Activated T-helper 1 cell treated with anti-CD3 and anti-CD28 coated beads, Interleukin-12 subunit alpha, Interleukin-12 subunit beta, Interleukin-2, Interleukin-4 antibody, amounts not matched to agents 30 ng/mL and 10 ng/mL and 1 ng/mL, durations not matched to agents 14 hours and 24 hours and 36 hours (primary cell): Measurements from ENCODE around the gene PNPLA2. TPM values are rescaled to one million over a fixed set of nuclear protein-coding genes. Genes with fewer than 3 reads are reported as not detected.

Source experiments
- DNase-seq: peaks from one replicate; pipeline ENCODE4 v3.0.0; 2021; ENCODE audit warnings: low spot score
- H3K27ac Mint-ChIP-seq: one replicate; pipeline ENCODE4 v1.8.0; 2021; ENCODE audit warnings: mild to moderate bottlenecking, mixed read lengths
- H3K27me3 Mint-ChIP-seq: one replicate; pipeline ENCODE4 v1.8.0; 2022; ENCODE audit warnings: mild to moderate bottlenecking, moderate library complexity, mixed read lengths; ENCODE audit not compliant: insufficient read depth
- H3K36me3 Mint-ChIP-seq: one replicate; pipeline ENCODE4 v1.8.0; 2021; ENCODE audit warnings: low read depth, mixed read lengths
- H3K4me1 Mint-ChIP-seq: one replicate; pipeline ENCODE4 v1.8.0; 2021; ENCODE audit warnings: low read depth, mixed read lengths
- H3K4me3 Mint-ChIP-seq: one replicate; pipeline ENCODE4 v1.8.0; 2021; ENCODE audit warnings: mild to moderate bottlenecking, moderate library complexity, mixed read lengths
- H3K9me3 Mint-ChIP-seq: one replicate; pipeline ENCODE4 v1.8.0; 2021; ENCODE audit warnings: mixed read lengths
- intact Hi-C: fragments of 100-400 bp; cut with micrococcal nuclease; formaldehyde crosslinking; loops from one replicate; pipeline ENCODE4 v1.15.1; 2024
- total RNA-seq: library from RNA; stranded (reverse); gene quantifications from 2 replicates; pipeline ENCODE4 v1.2.3, GENCODE V29; 2022

Gene PNPLA2
- total RNA-seq, 1 donor from 2014 or later, result 63.3 TPM

DNA sequence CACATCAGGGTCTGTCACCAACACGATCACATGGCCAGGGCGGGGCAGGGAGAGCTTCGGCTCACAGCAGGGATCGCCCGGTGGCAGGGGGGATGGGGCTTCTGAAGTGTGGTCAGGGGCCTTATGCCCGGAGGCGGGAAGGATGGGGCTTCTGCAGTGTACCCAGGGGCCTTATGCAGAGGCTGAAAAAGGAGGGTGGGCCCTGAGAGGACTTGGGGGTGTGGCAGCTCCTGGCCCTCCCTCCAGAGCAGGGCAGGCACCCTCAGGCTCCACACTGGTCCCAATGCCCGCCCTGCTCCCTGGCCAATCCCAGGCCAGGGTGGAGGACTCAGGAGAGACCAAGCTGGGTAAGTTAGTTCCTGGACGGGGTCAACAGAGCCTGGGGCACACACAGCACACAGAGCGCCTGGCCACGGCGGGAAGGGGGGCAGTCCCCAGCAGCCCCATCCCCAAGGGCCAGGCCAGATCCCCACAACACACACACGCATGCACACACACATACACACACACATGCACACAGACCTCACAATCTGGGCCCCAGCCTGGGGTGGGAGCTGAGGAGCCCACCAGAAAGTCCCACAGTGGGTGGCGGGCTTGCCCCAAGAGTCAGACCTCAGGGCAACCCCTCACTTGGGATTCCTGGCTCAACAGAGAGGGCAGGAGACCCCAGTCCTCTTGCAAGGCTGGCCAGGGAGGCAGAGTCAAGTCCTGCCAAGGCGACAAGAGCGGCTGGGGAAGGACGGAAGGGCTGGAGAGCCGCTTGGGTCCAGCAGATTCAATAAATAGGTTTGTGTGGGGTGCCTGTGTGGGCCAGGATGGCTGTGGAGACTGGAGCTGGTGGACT, 27.8 kb upstream of the PNPLA2 start:
- no peak overlapping the region for H3K4me3 Mint-ChIP-seq
- no peaks in the 10 kb centered on the region for H3K9me3 Mint-ChIP-seq
- no peaks in the 10 kb centered on the region for H3K4me1 Mint-ChIP-seq
- peaks cover 4% of the 10 kb centered on the region for H3K36me3 Mint-ChIP-seq
- no peaks in the 10 kb centered on the region for H3K27me3 Mint-ChIP-seq
- no peak overlapping the region for H3K27ac Mint-ChIP-seq
- no peak for DNase-seq
- intact Hi-C loops, result no loop called here

DNA sequence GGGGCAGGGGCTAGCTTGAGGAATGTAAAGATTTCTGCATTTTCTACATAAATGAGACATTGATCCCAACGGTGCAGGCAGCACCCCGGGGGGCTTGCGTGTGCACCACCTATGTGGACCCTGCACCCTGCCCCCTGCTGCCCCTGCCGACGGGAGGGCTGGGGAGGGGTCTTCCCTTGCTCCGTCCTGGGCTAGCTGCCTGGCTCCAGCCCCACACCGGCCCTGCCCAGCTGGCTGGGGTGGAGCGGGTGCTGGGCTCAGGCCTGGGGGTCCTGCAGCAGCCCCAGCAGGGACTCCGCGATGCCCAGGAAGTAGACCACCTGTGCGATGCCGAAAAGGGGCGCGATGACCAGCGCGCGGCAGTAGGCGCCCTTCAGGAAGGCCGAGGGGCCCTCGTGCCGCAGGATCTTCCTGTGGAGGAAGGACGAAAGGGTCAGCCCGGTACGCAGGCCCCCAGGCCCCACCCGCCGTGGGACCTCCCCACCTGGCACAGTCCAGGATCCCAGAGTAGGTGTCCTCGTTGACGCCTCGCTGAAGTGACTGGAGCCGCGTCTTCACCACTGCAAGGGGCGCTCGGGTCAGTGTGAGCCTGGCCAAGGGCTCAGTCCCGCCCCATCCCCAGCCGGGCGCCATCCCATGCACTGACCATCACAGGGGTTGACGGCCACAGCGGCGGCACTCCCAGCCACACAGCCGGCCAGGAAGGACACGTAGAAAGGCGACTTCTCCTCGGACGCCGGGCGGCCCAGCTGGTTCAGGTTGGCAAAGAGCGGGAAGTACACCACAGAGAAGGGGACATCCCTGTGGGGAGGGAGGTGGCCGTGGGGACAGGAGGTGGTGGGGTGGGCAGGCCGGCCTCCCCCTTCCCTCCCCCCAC, 26.8 kb upstream of the PNPLA2 start:
- DNase-seq, result no peak
- no peak overlapping the region for H3K4me3 Mint-ChIP-seq
- H3K27me3 Mint-ChIP-seq, result no peaks in the 10 kb centered on the region
- peaks cover 4% of the 10 kb centered on the region for H3K4me1 Mint-ChIP-seq
- H3K9me3 Mint-ChIP-seq, result no peaks in the 10 kb centered on the region
- intact Hi-C loops, result no loop called here
- H3K36me3 Mint-ChIP-seq, result peaks cover 6% of the 10 kb centered on the region
- H3K27ac Mint-ChIP-seq, result no peak overlapping the region

DNA sequence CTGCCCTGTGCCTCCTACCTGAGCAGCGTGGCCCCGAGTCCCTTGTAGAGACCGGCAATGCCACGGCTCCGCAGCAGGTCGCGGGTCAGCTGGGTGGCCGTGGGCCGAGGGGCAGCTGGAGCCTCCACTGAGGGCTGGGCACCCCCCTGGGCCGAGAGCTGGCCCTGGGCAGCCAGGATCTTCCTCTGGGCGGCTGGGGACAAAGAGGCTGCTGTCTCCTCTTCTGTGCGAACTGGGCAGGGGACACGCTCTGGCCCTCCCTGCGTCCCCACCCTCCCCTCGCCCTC, 26.2 kb upstream of the PNPLA2 start:
- H3K27ac Mint-ChIP-seq, result no peak overlapping the region
- no peaks in the 10 kb centered on the region for H3K9me3 Mint-ChIP-seq
- no peak overlapping the region for H3K4me3 Mint-ChIP-seq
- intact Hi-C loops, result no loop called here
- H3K36me3 Mint-ChIP-seq, result peaks cover 6% of the 10 kb centered on the region
- H3K4me1 Mint-ChIP-seq, result peaks cover 4% of the 10 kb centered on the region
- no peaks in the 10 kb centered on the region for H3K27me3 Mint-ChIP-seq
- DNase-seq, result no peak

DNA sequence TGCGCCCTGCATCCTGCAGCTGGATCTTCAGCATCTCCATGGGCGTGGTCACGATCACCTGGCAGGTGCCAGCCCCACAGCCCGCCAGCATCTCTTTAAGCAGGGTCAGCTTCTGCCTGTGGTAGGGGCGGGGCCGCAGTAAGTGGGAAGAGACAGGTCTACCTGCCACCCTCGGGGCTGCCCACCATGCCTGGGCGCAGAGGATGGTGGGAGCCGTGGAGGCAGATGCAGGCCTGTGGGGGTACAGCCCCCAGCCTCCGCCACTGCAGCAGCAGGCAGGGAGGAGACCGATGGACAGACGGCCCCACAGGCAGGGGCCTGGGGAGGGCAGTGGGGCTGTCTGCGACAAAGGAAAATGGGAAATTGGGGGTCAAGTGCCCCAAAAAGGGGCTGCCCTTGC, 25.8 kb upstream of the PNPLA2 start:
- Mint-ChIP-seq H3K27ac (no peak overlapping the region), H3K4me1 (peaks cover 4% of the 10 kb centered on the region)

DNA sequence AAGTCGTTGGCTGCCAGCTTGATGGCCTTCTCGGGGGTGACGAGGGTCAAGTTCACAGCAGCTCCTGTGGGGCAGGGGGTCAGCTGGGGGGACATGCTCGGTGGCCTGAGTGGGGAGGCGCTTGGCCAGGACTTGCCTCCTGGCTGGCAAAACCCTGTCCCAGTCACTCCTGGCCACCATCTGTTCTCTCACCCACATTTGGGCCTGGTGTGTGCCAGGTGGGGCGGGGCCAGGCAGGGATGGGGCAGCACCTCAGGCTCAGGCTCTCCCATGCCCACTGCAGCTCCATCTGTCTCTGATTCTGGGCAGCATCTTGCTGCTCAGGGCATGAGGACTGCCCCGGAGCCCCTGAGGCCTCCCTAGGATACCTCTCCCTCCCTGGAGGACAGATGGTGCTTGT, 25.2 kb upstream of the PNPLA2 start:
- Mint-ChIP-seq H3K36me3 (peaks cover 6% of the 10 kb centered on the region), H3K4me3 (peak overlapping the region; percentile 59), H3K27me3 (no peaks in the 10 kb centered on the region), H3K4me1 (peaks cover 4% of the 10 kb centered on the region), H3K27ac (no peak overlapping the region), H3K9me3 (no peaks in the 10 kb centered on the region)
- intact Hi-C loops, result no loop called here
- DNase-seq, result no peak

More for the DNA sequence above, 25.8 kb upstream of the PNPLA2 start:
- Mint-ChIP-seq H3K9me3 (no peaks in the 10 kb centered on the region), H3K4me3 (no peak overlapping the region), H3K27me3 (no peaks in the 10 kb centered on the region), H3K36me3 (peaks cover 6% of the 10 kb centered on the region)
- DNase-seq, result no peak
- intact Hi-C loops, result no loop called here

DNA sequence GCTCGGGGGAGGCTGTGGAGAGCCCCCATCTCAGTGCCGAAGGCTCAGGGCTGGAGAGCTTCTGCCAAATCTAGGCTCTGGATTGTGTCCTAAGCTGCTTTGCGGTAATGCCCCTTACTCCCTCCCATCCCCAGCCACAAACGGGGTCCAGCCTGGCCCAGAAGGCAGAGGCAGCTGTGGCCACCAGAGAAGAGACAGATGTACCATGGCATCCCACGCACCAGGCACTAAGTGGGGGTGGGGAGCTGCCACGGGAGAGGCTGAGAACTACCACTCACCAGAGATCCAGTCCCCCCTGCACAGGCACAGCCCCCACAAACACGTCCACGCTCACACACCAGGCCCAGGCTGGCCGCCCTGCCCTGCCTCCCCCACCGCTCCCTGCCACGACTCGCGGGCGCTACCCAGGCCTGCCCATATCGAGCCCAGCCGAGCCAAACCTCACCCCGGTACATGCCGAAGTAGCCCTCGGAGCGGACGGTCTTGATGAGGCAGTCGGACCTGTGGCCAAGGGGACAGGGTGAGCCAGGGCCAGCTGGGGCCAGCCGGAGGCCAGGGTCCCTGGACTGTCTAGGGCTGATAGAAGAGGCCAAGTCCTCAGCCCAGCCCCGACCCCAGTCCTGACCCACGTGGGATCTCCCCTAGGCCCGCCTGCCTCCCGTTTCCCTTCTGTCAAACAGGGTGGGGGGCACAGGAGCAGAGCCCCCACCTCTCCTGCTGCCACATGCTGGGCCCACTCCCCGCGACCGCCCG, 24.5 kb upstream of the PNPLA2 start:
- H3K36me3 Mint-ChIP-seq, result peaks cover 6% of the 10 kb centered on the region
- intact Hi-C loops, result no loop called here
- peaks cover 4% of the 10 kb centered on the region for H3K4me1 Mint-ChIP-seq
- H3K27me3 Mint-ChIP-seq, result no peaks in the 10 kb centered on the region
- no peak for DNase-seq
- H3K9me3 Mint-ChIP-seq, result no peaks in the 10 kb centered on the region
- H3K27ac Mint-ChIP-seq, result no peak overlapping the region
- peak overlapping the region; percentile 59 for H3K4me3 Mint-ChIP-seq

DNA sequence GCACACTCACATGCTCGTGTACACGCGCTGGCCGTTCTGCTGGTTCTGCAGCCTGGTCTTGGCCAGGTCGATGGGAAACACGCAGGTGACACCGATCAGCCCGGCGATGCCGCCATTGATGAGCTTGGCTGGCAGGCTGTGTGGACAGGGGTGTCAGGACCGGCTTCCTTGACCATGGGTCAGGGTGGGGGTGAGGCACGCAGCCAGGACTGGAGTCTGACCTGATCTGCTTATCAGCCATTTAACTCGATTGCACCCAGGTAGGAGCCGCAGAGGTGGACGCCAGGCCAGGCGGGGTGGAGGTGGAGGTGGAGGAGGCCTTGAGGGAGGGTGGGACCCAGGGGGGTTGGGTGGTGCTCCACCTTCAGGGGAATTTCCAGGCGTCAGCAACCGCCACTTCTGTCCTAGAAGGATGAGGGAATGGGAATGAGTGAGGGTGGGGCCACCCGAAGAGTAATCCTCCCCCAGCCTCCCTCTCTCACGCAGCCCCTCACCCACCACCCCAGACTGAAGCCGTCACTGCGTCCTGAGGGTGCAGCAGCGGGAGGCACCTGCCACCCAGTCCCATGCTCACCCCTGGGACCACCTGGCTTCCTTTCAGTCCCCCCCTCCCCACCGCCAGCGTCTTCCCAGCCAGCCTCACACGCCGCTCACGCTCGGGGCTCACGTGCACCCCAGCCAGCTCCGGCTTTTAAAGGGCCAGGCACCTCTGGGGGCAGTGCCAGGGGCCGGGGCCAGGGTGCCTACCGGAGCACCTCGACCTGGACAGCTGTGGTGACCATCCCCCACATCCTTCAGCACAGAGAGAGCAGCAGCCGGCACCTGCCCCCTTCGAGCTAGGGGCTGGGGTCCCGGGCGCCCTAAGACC, 23.7 kb upstream of the PNPLA2 start:
- intact Hi-C loops, result loop anchor here (5.0 kb wide), 3 partner anchors 98 to 528 kb away; partner anchors contain the start of genes DEAF1, IRF7 and TMEM80
- no peak for DNase-seq
- H3K27ac Mint-ChIP-seq, result no peak overlapping the region

DNA sequence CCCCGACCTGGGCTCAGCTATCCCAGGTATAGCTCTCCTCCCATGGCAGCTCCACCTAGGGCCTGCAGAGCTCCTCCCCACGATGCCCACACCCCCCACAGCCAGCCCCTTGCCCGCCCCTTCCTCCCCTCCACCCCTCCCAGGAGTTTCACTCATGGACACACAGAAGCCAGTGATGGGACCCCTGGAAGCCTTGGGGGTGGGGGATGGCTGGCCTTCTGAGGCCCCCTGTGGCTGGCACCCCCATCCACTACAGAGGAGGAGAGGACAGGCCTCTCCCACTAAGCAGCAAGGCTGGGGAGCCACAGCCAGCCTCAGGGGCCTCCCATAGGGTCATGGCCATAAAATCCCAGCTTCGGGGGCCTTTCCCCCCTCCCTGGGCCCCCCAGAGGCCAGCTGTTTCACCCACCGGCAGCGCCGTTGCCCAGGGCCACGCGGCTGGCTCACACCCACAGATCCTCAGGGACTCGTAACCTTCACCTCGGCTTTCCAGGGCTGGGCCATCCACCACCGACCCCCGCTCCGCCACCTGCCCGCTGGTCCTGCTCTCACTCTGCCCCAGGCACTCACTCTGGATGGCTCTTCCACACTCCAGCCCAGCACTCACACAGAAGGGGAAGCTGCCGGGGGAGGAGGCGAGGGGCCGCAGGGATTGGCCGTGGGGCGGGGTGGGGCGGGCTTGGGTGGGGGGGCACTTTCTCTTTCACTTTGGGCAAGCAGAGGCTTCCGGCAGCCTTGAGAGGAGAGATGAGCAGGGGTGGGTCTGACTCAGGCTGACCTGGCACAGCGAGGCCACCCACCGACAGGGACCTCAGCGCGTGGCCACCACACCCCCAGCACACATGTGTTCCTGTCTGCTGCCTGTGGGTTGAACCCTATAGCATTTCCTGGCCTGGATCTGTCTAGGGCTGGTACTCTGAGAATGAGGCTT, 22.8 kb upstream of the PNPLA2 start:
- intact Hi-C loops, result loop anchor here (1.0 to 5.0 kb wide), 11 partner anchors 9 to 529 kb away; partner anchors contain the start of genes CHID1, DEAF1, GATD1 and IRF7
- DNase-seq, result peak; percentile 74
- Mint-ChIP-seq H3K9me3 (no peaks in the 10 kb centered on the region), H3K27ac (peak overlapping the region; percentile 83), H3K4me1 (peaks cover 4% of the 10 kb centered on the region), H3K36me3 (peaks cover 6% of the 10 kb centered on the region), H3K27me3 (no peaks in the 10 kb centered on the region), H3K4me3 (peak overlapping the region; percentile 93)

More for the DNA sequence above, 23.7 kb upstream of the PNPLA2 start:
- Mint-ChIP-seq H3K36me3 (peaks cover 6% of the 10 kb centered on the region), H3K27me3 (no peaks in the 10 kb centered on the region), H3K4me3 (peak overlapping the region; percentile 93), H3K9me3 (no peaks in the 10 kb centered on the region), H3K4me1 (peaks cover 4% of the 10 kb centered on the region)

DNA sequence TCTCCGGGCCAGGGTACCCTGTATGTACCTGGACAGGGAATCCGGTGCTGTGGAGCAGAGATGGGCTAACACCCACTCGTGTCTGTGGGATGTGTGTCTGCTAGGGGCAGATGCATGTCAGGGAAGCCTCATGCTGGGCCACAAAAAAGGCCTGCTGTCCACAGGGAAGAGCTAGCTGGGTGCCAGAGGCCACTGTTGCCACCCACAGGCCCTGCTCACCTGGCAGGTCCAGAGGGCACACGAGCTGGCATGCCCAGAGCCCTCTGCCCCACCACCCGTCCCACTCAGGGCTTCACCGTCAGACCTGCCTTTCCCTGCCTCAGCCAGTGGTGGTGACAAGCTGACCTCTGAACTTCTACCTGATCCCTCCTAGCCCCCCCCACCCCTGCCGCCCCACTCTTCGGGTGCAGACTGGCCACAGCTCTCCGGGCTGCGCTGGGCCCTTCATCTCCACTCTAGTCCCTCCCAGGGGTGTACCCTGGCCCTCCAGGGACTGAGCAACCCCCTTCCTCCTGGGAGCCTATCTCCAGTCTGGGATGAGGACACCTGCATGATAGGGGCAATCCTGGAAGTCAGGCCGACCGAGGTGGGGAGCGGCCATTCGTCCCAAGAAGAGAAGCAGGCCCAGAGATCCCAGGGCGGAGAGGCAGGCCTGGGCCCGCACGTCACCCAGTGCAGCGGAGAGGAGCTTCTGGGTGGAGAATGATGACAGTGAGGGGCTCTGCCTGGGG, 22.0 kb upstream of the PNPLA2 start:
- H3K4me3 Mint-ChIP-seq, result peak overlapping the region; percentile 93
- intact Hi-C loops, result loop anchor here (1.0 to 5.0 kb wide), 12 partner anchors 9 to 529 kb away; partner anchors contain the start of genes CHID1, DEAF1, GATD1 and IRF7
- H3K27ac Mint-ChIP-seq, result peak overlapping the region; percentile 83
- peaks cover 6% of the 10 kb centered on the region for H3K36me3 Mint-ChIP-seq
- no peak for DNase-seq
- no peaks in the 10 kb centered on the region for H3K27me3 Mint-ChIP-seq
- H3K9me3 Mint-ChIP-seq, result no peaks in the 10 kb centered on the region
- peaks cover 4% of the 10 kb centered on the region for H3K4me1 Mint-ChIP-seq

DNA sequence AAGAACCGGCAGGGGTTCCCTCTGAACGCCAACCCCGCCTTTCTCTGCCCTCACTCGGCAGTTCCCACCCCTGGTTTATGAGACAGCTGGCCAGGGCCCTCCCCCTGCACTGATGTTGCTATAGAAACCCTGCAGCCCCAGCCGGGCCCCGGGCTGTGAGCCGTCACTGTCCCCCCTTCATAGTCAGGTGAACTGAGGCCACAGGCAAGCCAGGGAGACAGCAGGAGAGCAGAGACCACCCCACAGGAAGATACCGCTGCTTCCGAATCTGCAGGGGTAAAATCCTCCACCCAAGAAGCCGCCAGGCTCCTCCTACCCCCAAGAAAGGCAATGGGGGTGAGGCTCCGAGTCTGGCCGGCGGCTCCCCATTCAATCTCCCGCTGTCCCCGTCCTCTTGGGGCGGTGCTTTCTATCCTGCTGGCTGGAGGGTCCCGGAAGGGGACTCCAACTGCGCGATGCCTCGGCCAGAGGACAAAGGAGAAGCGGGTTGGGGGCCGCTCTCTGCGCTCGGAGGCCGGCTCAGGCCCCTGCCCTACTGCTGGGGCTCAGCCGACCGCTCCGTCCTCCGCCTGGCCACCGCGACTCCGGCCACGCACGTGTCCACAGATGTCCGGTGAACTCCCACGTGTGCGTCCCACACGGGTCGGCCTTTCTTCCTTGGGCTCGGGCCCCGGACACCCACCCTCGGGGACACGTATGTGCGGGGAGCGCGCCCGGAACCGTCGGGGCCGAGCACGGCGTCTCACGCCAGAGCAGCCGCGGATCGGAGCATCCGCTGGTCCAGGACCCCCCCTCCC, 21.2 kb upstream of the PNPLA2 start:
- intact Hi-C loops, result loop anchor here (1.0 to 5.0 kb wide), 7 partner anchors 12 to 530 kb away; partner anchors contain the start of genes CHID1, DEAF1, IRF7 and RNH1
- Mint-ChIP-seq H3K36me3 (peaks cover 6% of the 10 kb centered on the region), H3K27ac (peak overlapping the region; percentile 82), H3K4me3 (peak overlapping the region; percentile 93), H3K4me1 (peaks cover 4% of the 10 kb centered on the region), H3K9me3 (no peaks in the 10 kb centered on the region), H3K27me3 (no peaks in the 10 kb centered on the region)
- DNase-seq, result peak; percentile 68
